ENCODE measurements around the gene LATS1.

GRCh38 chr6:149634315-149634714 is 83.6 kb downstream of the LATS1 start:
- TF ChIP-seq EZH2 (IDR thresholded peaks at IDR 0.05), result no peak
- TF ChIP-seq POLR2AphosphoS5 (IDR thresholded peaks at IDR 0.05; ENCODE audit: borderline replicate concordance, low read depth, low read length), result no peak

All from SK-N-MC (cell line).